BJ (cell line): ENCODE data around the gene ITGB3. TPM values are rescaled to one million over a fixed set of nuclear protein-coding genes. Genes with fewer than 3 reads are reported as not detected.

ENCODE experiments used
- CTCF ChIA-PET: fragments of 350-600 bp; formaldehyde crosslinking; extraction: SDS; loops from one replicate; lab custom pipeline; 2021; ENCODE audit warnings: antibody characterized with exemption, inconsistent platforms; lab: Yijun Ruan, JAX
- POLR2A ChIA-PET: fragments of 300-600 bp; sonication (Branson Sonifier 250); formaldehyde crosslinking; extraction: SDS; loops from one replicate; lab custom pipeline; 2021; ENCODE audit warnings: antibody characterized with exemption; lab: Charles Lee
- DNase-seq: peaks from one replicate; pipeline ENCODE4 v3.0.0-alpha.2; 2011; ENCODE audit warnings: low read depth
- H3K27me3 ChIP-seq: 2 replicates; pipeline ENCODE4 v1.6.0; 2011; ENCODE audit warnings: low read length; ENCODE audit not compliant: control insufficient read depth, insufficient read depth
- H3K36me3 ChIP-seq: 2 replicates; pipeline ENCODE4 v1.5.1; 2011; ENCODE audit warnings: low read length; ENCODE audit not compliant: control insufficient read depth, insufficient read depth
- H3K4me3 ChIP-seq: 2 replicates; pipeline ENCODE4 v1.5.1; 2011; ENCODE audit warnings: low read depth, mild to moderate bottlenecking, control low read depth, low read length
- CTCF ChIP-seq: IDR thresholded peaks from 2 replicates; pipeline ENCODE4 v1.5.1; 2011; ENCODE audit warnings: low read depth, mild to moderate bottlenecking, control low read depth, inconsistent platforms, low read length, moderate library complexity; ENCODE audit not compliant: insufficient read depth
- polyA plus RNA-seq: library from polyadenylated mRNA; depleted of rRNA; stranded (reverse); fragments of >200 nt; gene quantifications from 2 replicates; pipeline ENCODE4 v1.2.3, GENCODE V29; 2011

The ITGB3 gene
- polyA plus RNA-seq, 1 experiment: 6.3 TPM

GRCh38 chr17:47323382-47324223, 70.0 kb downstream of the ITGB3 start, which contains the start of gene EFCAB13:
Gene EFCAB13 (plus strand): TSS chr17:47323955. CDS start chr17:47328354, 4,399 bp downstream.
- ChIA-PET POLR2A (interaction anchor here (0.6 kb wide), 1 partner anchor 134 kb away, joined by 3 read pairs; no protein-coding TSS in a partner anchor), CTCF (interaction anchor here (0.9 to 1.9 kb wide), 3 partner anchors 8 to 86 kb away, joined by 3 to 7 read pairs (median 3); no protein-coding TSS in a partner anchor)
- peak; percentile 21; the same call in 1 of the 2 replicates for TF ChIP-seq CTCF
- H3K36me3 ChIP-seq: no peaks in the 10 kb centered on the region
- no peaks in the 10 kb centered on the region for H3K27me3 ChIP-seq
- peak within 1 kb of the TSS; percentile 78 for H3K4me3 ChIP-seq
- no peak for DNase-seq

- no peak for TF ChIP-seq CTCF
- POLR2A ChIA-PET: interaction anchor here (0.6 kb wide), 1 partner anchor 134 kb away, joined by 3 read pairs; no protein-coding TSS in a partner anchor
Measured at GRCh38 chr17:47324224-47325020, 70.8 kb downstream of the ITGB3 start.

GRCh38 chr17:47325176-47325575, 71.5 kb downstream of the ITGB3 start:
- Histone ChIP-seq H3K36me3 (no peaks in the 10 kb centered on the region), H3K27me3 (no peaks in the 10 kb centered on the region), H3K4me3 (no peak overlapping the region)
- DNase-seq: no peak
- CTCF ChIA-PET: interaction anchor here (0.8 to 1.9 kb wide), 3 partner anchors 9 to 95 kb away, joined by 3 to 7 read pairs (median 3); no protein-coding TSS in a partner anchor
- POLR2A ChIA-PET: no interaction called here
- no peak for TF ChIP-seq CTCF

More at GRCh38 chr17:47324224-47325020, 70.8 kb downstream of the ITGB3 start:
- H3K36me3 ChIP-seq: no peaks in the 10 kb centered on the region
- CTCF ChIA-PET: interaction anchor here (0.9 to 1.9 kb wide), 3 partner anchors 9 to 87 kb away, joined by 3 to 7 read pairs (median 3); no protein-coding TSS in a partner anchor
- DNase-seq: no peak
- peak overlapping the region; percentile 78 for H3K4me3 ChIP-seq
- no peaks in the 10 kb centered on the region for H3K27me3 ChIP-seq

GRCh38 chr17:47330548-47330947, 76.9 kb downstream of the ITGB3 start:
- TF ChIP-seq CTCF: no peak
- DNase-seq: no peak
- no peaks in the 10 kb centered on the region for H3K27me3 ChIP-seq
- no peak overlapping the region for H3K4me3 ChIP-seq
- ChIA-PET CTCF (no interaction called here), POLR2A (no interaction called here)
- no peaks in the 10 kb centered on the region for H3K36me3 ChIP-seq
